Uterus (tissue), 2 donors: ENCODE data around the gene OR52D1.

Experiments
- CTCF ChIP-seq, 4 experiments: fragments of 200-600 bp in 2 of 4; fragments of 450-650 bp in 2 of 4; sonication (generic) in 2 of 4; IDR thresholded peaks; one replicate each; pipeline ENCODE4 v1.5.1; 2016 to 2019; ENCODE audit warnings: antibody characterized with exemption in 4 of 4, mild to moderate bottlenecking in 2 of 4, moderate library complexity in 1 of 4
- POLR2A ChIP-seq, 2 donors: fragments of 450-650 bp; IDR thresholded peaks; one replicate each; pipeline ENCODE4 v1.6.1; 2016; ENCODE audit warnings: antibody characterized with exemption in 2 of 2, mild to moderate bottlenecking in 1 of 2, moderate library complexity in 1 of 2

GRCh38 chr11:5489576-5490357, 1.3 kb downstream of the OR52D1 start:
- TF ChIP-seq POLR2A (IDR thresholded peaks at IDR 0.05): no peak
- TF ChIP-seq CTCF (IDR thresholded peaks at IDR 0.05): no peak
